Left lung (tissue), 10 donors: Measurements from ENCODE around the gene CD37. TPM values are rescaled to one million over a fixed set of nuclear protein-coding genes. Genes with fewer than 3 reads are reported as not detected.
"Not testable (repeated sequence)": the region's sequence is repeated elsewhere in the genome, so short reads cannot be mapped to it uniquely, and the experiment has no call there.

ENCODE experiments used
- ATAC-seq: fragments of 200-7000 bp; cut with Tn5 transposase; one replicate; pipeline ENCODE4 v1.9.1; 2020; ENCODE audit warnings: moderate library complexity
- DNase-seq, 4 donors: peaks; one replicate each; pipeline ENCODE4 v3.0.0-alpha.2; 2013 to 2020
- H3K27ac ChIP-seq, 2 donors: fragments of 200-600 bp; sonication (generic) in 1 of 2; one replicate each; pipeline versions ENCODE4 v1.5.0 to v1.8.0; 2020 to 2021
- H3K27me3 ChIP-seq, 2 donors: fragments of 200-600 bp; sonication (generic) in 1 of 2; one replicate each; pipeline versions ENCODE4 v1.5.0 to v1.8.0; 2020 to 2021
- H3K36me3 ChIP-seq, 2 donors: fragments of 200-600 bp; sonication (generic) in 1 of 2; one replicate each; pipeline versions ENCODE4 v1.5.0 to v1.8.0; 2020 to 2021
- H3K4me1 ChIP-seq, 2 donors: fragments of 200-600 bp; one replicate each; pipeline ENCODE4 v1.8.0; 2021
- H3K4me3 ChIP-seq, 2 donors: fragments of 200-600 bp; sonication (generic) in 1 of 2; one replicate each; pipeline versions ENCODE4 v1.5.0 to v1.8.0; 2020 to 2021; ENCODE audit warnings: mild to moderate bottlenecking in 1 of 2
- H3K9me3 ChIP-seq, 2 donors: fragments of 200-600 bp; sonication (generic) in 1 of 2; one replicate each; pipeline versions ENCODE4 v1.5.0 to v1.8.0; 2020 to 2021
- intact Hi-C, 2 donors: fragments of 100-400 bp; cut with DNase I; formaldehyde crosslinking; loops; one replicate each; pipeline versions ENCODE4 v1.11.2 to v1.14.2; 2022
- polyA plus RNA-seq, 6 donors: library from polyadenylated mRNA; unstranded; fragments of 120-200 nt; gene quantifications; one replicate each; pipeline ENCODE4 v1.2.1, GENCODE V29; 2013; ENCODE audit not compliant: insufficient read length in 6 of 6
- total RNA-seq, 2 donors: library from RNA; stranded (reverse); fragmentation: NEBNext Ultra II Directional; extraction: Animal tissue kit (Norgen Biotek cat#: 25700); gene quantifications; one replicate each; pipeline ENCODE4 v1.2.1, GENCODE V29; 2021
- TF ChIP-seq, protein P1 (sequence below), 2 donors: fragments of 200-600 bp; sonication (generic) in 1 of 2; IDR thresholded peaks; one replicate each; pipeline versions ENCODE4 v1.5.0 to v1.8.0; 2021; ENCODE audit warnings: antibody characterized with exemption in 2 of 2
- donor health status: DM: no; HTN: yes; CAD: no.
- donor health status: DM: no; HTN: no; CAD: no.

The CD37 gene
- total and polyA plus RNA-seq, 8 donors: 36.5 to 83.2 (median 55.5) TPM

DNA sequence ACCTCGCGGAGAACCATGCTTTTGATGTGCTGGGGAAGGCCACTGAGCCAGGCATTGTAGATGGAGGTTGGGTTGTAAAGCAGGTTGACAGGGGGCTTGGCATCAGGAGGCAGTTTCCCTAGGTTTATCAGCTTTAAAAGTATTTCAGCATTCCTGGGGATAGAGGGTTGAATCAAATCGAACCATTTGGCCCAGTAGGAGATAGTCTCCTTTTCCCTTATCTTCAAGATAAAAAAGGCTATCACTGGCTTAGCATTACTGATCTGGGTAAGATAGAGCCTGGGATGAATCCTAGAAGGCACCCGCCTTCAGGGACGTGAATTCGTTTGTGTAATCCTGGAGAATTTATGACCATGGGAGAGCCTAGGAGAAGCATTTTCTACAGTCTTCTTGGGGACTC lies 40.8 kb upstream of the CD37 start:
- H3K4me3 ChIP-seq: no peak overlapping the region
- H3K27ac ChIP-seq: no peak overlapping the region
- intact Hi-C loops: no loop called here
- H3K27me3 ChIP-seq: no peaks in the 10 kb centered on the region
- ATAC-seq (no peak), DNase-seq (no peak)
- H3K36me3 ChIP-seq: no peaks in the 10 kb centered on the region
- TF ChIP-seq, protein P1, sequence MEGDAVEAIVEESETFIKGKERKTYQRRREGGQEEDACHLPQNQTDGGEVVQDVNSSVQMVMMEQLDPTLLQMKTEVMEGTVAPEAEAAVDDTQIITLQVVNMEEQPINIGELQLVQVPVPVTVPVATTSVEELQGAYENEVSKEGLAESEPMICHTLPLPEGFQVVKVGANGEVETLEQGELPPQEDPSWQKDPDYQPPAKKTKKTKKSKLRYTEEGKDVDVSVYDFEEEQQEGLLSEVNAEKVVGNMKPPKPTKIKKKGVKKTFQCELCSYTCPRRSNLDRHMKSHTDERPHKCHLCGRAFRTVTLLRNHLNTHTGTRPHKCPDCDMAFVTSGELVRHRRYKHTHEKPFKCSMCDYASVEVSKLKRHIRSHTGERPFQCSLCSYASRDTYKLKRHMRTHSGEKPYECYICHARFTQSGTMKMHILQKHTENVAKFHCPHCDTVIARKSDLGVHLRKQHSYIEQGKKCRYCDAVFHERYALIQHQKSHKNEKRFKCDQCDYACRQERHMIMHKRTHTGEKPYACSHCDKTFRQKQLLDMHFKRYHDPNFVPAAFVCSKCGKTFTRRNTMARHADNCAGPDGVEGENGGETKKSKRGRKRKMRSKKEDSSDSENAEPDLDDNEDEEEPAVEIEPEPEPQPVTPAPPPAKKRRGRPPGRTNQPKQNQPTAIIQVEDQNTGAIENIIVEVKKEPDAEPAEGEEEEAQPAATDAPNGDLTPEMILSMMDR (IDR thresholded peaks at IDR 0.05): no peak
- H3K9me3 ChIP-seq: no peaks in the 10 kb centered on the region
- no peaks in the 10 kb centered on the region for H3K4me1 ChIP-seq

DNA sequence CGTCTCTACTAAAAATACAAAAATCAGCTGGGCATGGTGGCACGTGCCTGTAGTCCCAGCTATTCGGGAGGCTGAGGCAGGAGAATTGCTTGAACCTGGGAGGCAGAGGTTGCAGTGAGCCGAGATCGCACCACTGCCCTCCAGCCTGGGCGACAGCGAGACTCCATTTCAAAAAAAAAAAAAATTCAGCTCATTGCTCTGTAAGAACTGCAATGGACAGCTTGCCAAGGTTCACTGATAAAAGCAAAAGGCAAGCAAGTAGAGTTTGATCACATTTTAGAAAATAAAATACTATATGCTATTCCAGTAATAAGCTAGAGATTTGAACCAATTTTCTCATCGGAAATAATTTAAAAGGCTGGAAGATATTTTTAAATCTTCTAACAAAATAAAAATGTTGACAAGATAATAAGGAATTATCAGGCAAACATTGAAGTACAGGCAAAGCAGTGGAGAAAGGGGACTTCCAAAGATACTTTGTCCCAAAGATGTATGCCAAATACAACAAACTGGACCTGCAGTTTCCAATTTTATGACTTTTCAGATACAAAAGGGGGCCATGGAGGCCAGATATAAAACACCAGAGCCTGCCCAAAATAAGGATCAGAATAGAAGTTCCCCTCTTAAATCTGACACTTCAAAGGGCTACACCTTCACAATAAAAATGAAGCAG lies 39.9 kb upstream of the CD37 start:
- H3K4me3 ChIP-seq: no peak overlapping the region

DNA sequence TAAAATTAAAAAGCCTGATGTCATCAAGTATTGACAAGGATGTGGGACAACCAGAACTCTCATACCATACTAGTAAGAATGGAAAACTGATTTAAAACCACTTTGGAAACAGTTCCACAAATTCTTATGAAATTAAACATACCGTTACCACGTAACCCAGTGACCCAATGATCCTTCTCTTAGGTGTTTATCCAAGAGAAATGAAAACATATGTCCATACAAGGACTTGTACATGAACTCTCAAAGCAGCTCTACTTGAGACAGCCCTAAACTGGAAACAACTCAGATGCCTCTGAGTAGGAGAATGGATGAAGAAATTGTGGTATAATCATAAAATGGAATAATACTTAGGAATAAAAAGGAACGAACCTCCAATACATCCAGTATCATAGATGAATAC lies 37.8 kb upstream of the CD37 start:
- intact Hi-C loops: no loop called here
- H3K4me1 ChIP-seq: peaks cover 0 to 5% of the 10 kb centered on the region in 2 donors
- no peaks in the 10 kb centered on the region for H3K36me3 ChIP-seq
- no peak overlapping the region for H3K27ac ChIP-seq
- ATAC-seq (no peak), DNase-seq (no peak)
- H3K4me3 ChIP-seq: no peak overlapping the region
- H3K9me3 ChIP-seq: no peaks in the 10 kb centered on the region
- no peaks in the 10 kb centered on the region for H3K27me3 ChIP-seq
- TF ChIP-seq, protein P1 (IDR thresholded peaks at IDR 0.05): no peak

More for the DNA sequence above, 39.9 kb upstream of the CD37 start:
- Histone ChIP-seq H3K4me1 (no peaks in the 10 kb centered on the region), H3K36me3 (no peaks in the 10 kb centered on the region), H3K9me3 (no peaks in the 10 kb centered on the region), H3K27ac (no peak overlapping the region), H3K27me3 (no peaks in the 10 kb centered on the region)
- intact Hi-C loops: no loop called here
- ATAC-seq (no peak), DNase-seq (no peak)
- TF ChIP-seq, protein P1 (IDR thresholded peaks at IDR 0.05): no peak

DNA sequence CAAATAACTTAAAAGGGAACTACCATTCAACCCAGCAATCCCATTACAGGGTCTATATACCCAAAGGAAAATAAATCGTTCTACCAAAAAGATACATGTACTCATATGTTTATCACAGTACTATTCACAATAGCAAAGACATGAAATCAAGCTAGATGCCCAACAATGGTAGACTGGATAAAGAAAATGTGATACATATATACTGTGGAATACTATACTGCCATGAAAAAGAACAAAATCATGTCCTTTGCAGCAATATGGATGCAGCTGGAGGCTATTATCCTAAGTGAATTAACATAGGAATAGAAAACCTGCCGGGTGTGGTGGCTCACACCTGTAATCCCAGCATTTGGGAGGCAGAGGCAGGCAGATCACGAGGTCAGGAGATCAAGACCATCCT lies 36.6 kb upstream of the CD37 start:
- H3K36me3 ChIP-seq, H3K27ac ChIP-seq, DNase-seq, H3K4me1 ChIP-seq, H3K27me3 ChIP-seq, ATAC-seq, intact Hi-C loops, H3K4me3 ChIP-seq, H3K9me3 ChIP-seq: not testable (repeated sequence)

DNA sequence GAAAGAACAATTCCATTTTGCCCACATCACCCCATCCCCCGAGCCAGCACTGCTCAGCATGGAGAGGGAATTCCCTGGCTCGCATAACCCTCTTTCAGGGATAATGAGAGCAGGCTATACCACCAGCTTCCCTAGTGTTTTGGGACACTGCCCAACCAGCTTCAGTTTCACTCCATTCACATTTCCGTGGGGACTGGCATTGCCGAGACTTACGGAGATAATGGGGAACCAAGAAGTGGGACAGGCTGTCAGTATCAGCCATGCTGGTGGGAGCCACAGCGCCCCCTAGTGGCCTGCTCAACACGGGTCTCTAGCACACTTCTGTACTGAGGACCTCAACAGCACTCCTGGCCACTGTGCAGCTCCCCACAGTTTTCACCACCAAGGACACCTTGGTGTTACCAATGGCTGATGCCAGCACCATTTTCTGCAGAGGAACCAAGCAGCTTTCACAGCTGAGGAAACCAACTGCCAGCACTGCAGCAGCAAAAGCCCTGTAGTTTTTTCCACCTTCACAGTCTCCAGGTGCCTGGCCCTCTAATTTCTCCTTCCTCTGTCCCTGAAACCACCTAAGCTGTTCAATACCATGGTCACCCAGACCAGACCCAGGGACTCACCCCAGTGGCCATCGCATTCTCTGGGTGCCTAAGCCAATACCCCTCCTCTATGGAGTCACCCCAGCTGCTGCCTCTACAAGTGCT lies 33.9 kb upstream of the CD37 start:
- DNase-seq (peak; percentile 49 to 97 (median 74)), ATAC-seq (peak; percentile 99)
- H3K9me3 ChIP-seq: no peaks in the 10 kb centered on the region
- no peaks in the 10 kb centered on the region for H3K36me3 ChIP-seq
- H3K4me3 ChIP-seq: no peak overlapping the region
- no peak overlapping the region for H3K27ac ChIP-seq
- TF ChIP-seq, protein P1 (IDR thresholded peaks at IDR 0.05): peak; percentile 85 to 93
- H3K4me1 ChIP-seq: peaks cover 0 to 5% of the 10 kb centered on the region in 2 donors
- intact Hi-C loops: no loop called here
- no peaks in the 10 kb centered on the region for H3K27me3 ChIP-seq
